Liver (tissue), 3 donors: Measurements from ENCODE around the gene TRNT1.

Experiments
- TAF1 ChIP-seq: conservative IDR thresholded peaks from 2 replicates; pipeline ENCODE4 v1.6.1; 2016; ENCODE audit warnings: antibody characterized with exemption, mild to moderate bottlenecking
- TF ChIP-seq, protein P1 (sequence below): fragments of 150-350 bp; IDR thresholded peaks from 2 replicates; pipeline ENCODE4 v1.5.1; 2017; ENCODE audit warnings: improper control_type of control experiment, low read depth, low read length; ENCODE audit not compliant: missing input control
- donor health status: healthy.
- donor health status: healthy.

DNA sequence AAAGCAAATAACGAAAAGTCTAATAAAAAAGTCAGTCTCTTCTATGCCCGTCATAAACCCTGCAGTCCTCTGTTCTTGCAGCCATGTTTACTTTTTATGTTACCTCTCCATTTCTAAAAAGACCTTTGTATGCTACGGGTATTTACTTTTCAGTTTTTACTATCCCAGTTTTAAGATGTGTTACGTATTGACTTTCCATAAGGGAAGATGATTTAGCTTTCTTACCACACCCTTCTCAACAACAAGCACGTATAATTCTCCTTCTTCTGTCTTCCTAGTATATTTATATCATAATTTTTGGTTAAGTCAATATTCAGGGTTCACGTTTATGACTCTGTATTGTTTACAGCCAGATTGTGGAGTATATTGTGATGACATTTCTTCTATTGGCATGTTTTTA lies 10.8 kb downstream of the TRNT1 start:
- TF ChIP-seq TAF1: no peak
- TF ChIP-seq, protein P1, sequence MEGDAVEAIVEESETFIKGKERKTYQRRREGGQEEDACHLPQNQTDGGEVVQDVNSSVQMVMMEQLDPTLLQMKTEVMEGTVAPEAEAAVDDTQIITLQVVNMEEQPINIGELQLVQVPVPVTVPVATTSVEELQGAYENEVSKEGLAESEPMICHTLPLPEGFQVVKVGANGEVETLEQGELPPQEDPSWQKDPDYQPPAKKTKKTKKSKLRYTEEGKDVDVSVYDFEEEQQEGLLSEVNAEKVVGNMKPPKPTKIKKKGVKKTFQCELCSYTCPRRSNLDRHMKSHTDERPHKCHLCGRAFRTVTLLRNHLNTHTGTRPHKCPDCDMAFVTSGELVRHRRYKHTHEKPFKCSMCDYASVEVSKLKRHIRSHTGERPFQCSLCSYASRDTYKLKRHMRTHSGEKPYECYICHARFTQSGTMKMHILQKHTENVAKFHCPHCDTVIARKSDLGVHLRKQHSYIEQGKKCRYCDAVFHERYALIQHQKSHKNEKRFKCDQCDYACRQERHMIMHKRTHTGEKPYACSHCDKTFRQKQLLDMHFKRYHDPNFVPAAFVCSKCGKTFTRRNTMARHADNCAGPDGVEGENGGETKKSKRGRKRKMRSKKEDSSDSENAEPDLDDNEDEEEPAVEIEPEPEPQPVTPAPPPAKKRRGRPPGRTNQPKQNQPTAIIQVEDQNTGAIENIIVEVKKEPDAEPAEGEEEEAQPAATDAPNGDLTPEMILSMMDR: no peak
